ENCODE measurements around the gene COL27A1. TPM values are rescaled to one million over a fixed set of nuclear protein-coding genes. Genes with fewer than 3 reads are reported as not detected.
"Not testable (repeated sequence)": the region's sequence is repeated elsewhere in the genome, so short reads cannot be mapped to it uniquely, and the experiment has no call there.

COL27A1 gene
- total and polyA plus RNA-seq, 2 donors (not counting 1 experiment from before 2014, with no cell fraction given) = 0.16 to 0.27 TPM

DNA sequence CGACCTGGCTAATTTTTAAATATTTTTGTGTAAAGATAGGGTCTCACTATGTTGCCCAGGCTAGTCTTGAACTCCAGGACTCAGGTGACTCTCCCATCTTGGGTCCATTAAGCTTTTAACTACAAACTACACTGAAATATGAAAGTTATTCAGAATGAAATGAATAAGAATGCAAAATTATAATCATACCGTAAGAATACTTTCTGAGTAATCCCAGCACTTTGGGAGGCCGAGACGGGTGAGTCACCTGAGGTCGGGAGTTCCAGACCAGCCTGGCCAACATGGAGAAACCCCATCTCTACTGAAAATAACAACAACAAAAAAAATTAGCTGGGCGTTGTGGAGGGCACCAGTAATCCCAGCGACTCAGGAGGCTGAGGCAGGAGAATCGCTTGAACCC, 166.4 kb downstream of the COL27A1 start:
- H3K9me3 ChIP-seq (ENCODE audit: control extremely low read depth in 1 of 3, control insufficient read depth in 2 of 3, insufficient read depth in 1 of 3, low read length in 2 of 3) = no peaks in the 10 kb centered on the region
- ChIA-PET CTCF (interaction anchor here (0.9 to 1.4 kb wide), 3 partner anchors 18 to 253 kb away, joined by 3 to 5 read pairs (median 4); no protein-coding TSS in a partner anchor), POLR2A (interaction anchor here (0.6 to 0.7 kb wide), 2 partner anchors 80 to 87 kb away, joined by 4 to 5 read pairs; no protein-coding TSS in a partner anchor)
- peaks cover 0 to 5% (median 0%) of the 10 kb centered on the region in 4 experiments for H3K27me3 ChIP-seq (replicated peaks in 1 of 4; ENCODE audit: control extremely low read depth in 1 of 4, control insufficient read depth in 3 of 4, insufficient read depth in 4 of 4, low read length in 3 of 4)
- no peaks in the 10 kb centered on the region for H3K4me1 ChIP-seq (ENCODE audit: control insufficient read depth in 2 of 2, insufficient read depth in 2 of 2, low read length in 2 of 2)
- intact Hi-C loops (cut with micrococcal nuclease) = no loop called here
- no peak overlapping the region for H3K4me3 ChIP-seq (ENCODE audit: control extremely low read depth in 1 of 5, extremely low read depth in 1 of 5, insufficient read depth in 1 of 5, low read depth in 2 of 5, low read length in 4 of 5)
- no peak overlapping the region for H3K4me2 ChIP-seq (replicated peaks; ENCODE audit: low read depth, low read length, poor library complexity, severe bottlenecking)
- H3K9ac ChIP-seq (ENCODE audit: low read length) = no peak overlapping the region
- Mint-ChIP-seq H3K27me3 (peaks cover 10% of the 10 kb centered on the region), H3K4me3 (no peak overlapping the region), H3K27ac (no peak overlapping the region), H3K9me3 (ENCODE audit: insufficient read depth) (no peaks in the 10 kb centered on the region), H3K4me1 (no peaks in the 10 kb centered on the region)
- no peaks in the 10 kb centered on the region for H3K36me3 ChIP-seq (replicated peaks in 1 of 2; ENCODE audit: control extremely low read depth in 1 of 2, control insufficient read depth in 1 of 2, extremely low read depth in 1 of 2, insufficient read depth in 2 of 2, low read length in 1 of 2)
- H2AFZ ChIP-seq (ENCODE audit: insufficient read depth, low read depth, low read length, poor library complexity, severe bottlenecking) = no peak overlapping the region
- 95% methylated on average over 3 of the region's 8 CpGs for WGBS (ENCODE audit: insufficient coverage)
- H4K20me1 ChIP-seq (ENCODE audit: control insufficient read depth, insufficient read depth, low read length, poor library complexity, severe bottlenecking) = no peaks in the 10 kb centered on the region
- no peak for TF ChIP-seq EZH2 (IDR thresholded peaks at IDR 0.05; ENCODE audit: borderline replicate concordance, insufficient read depth, low read depth, low read length, poor library complexity, severe bottlenecking)
- TF ChIP-seq, protein P1, sequence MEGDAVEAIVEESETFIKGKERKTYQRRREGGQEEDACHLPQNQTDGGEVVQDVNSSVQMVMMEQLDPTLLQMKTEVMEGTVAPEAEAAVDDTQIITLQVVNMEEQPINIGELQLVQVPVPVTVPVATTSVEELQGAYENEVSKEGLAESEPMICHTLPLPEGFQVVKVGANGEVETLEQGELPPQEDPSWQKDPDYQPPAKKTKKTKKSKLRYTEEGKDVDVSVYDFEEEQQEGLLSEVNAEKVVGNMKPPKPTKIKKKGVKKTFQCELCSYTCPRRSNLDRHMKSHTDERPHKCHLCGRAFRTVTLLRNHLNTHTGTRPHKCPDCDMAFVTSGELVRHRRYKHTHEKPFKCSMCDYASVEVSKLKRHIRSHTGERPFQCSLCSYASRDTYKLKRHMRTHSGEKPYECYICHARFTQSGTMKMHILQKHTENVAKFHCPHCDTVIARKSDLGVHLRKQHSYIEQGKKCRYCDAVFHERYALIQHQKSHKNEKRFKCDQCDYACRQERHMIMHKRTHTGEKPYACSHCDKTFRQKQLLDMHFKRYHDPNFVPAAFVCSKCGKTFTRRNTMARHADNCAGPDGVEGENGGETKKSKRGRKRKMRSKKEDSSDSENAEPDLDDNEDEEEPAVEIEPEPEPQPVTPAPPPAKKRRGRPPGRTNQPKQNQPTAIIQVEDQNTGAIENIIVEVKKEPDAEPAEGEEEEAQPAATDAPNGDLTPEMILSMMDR (IDR thresholded peaks at IDR 0.05) = no peak
- no peak for ATAC-seq (ENCODE audit: low read depth)
- no peak for DNase-seq
- H3K79me2 ChIP-seq (ENCODE audit: control insufficient read depth, insufficient read depth, low read length) = no peaks in the 10 kb centered on the region
- H3K27ac ChIP-seq (ENCODE audit: low read length in 2 of 2) = no peak overlapping the region

DNA sequence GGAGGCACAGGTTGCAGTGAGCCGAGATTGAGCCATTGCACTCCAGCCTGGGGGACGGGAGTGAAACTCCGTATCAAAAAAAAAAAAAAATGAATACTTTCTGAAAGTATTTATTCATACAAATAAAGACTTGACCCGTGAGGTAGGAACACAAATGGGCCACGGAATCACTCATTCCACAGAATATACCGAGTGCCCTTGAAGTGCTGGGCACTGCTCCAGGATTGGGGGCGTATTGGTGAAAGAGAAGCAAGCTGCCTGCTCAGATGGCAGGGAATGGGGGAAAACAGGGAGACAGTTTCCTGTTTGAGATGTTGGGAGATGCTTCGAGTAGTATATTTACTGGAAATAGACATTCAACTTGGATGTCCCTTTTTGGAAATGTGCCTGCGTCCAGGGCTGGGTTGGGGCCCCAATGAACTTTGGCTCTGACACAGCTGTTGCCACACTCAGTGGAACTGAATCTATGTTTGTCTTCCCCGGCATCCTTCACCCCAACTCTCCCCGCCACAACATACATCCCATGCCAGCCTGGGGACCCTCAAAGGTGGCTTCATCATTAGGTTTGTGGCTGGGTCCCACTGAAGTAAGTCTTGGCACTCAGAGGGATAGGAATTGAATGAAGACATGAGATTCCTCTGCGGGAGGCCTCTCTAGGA, 167.0 kb downstream of the COL27A1 start:
- H3K79me2 ChIP-seq (ENCODE audit: control insufficient read depth, insufficient read depth, low read length); H4K20me1 ChIP-seq (ENCODE audit: control insufficient read depth, insufficient read depth, low read length, poor library complexity, severe bottlenecking); H3K4me1 ChIP-seq (ENCODE audit: control insufficient read depth in 2 of 2, insufficient read depth in 2 of 2, low read length in 2 of 2); H3K27me3 ChIP-seq (replicated peaks in 1 of 4; ENCODE audit: control extremely low read depth in 1 of 4, control insufficient read depth in 3 of 4, insufficient read depth in 4 of 4, low read length in 3 of 4); H3K9me3 ChIP-seq (ENCODE audit: control extremely low read depth in 1 of 3, control insufficient read depth in 2 of 3, insufficient read depth in 1 of 3, low read length in 2 of 3); intact Hi-C loops (cut with micrococcal nuclease); H3K4me3 Mint-ChIP-seq; H3K36me3 ChIP-seq (replicated peaks in 1 of 2; ENCODE audit: control extremely low read depth in 1 of 2, control insufficient read depth in 1 of 2, extremely low read depth in 1 of 2, insufficient read depth in 2 of 2, low read length in 1 of 2); H3K27ac Mint-ChIP-seq; H3K4me3 ChIP-seq (ENCODE audit: control extremely low read depth in 1 of 5, extremely low read depth in 1 of 5, insufficient read depth in 1 of 5, low read depth in 2 of 5, low read length in 4 of 5); ATAC-seq (ENCODE audit: low read depth); H3K9ac ChIP-seq (ENCODE audit: low read length); H2AFZ ChIP-seq (ENCODE audit: insufficient read depth, low read depth, low read length, poor library complexity, severe bottlenecking); H3K4me2 ChIP-seq (replicated peaks; ENCODE audit: low read depth, low read length, poor library complexity, severe bottlenecking); H3K27ac ChIP-seq (ENCODE audit: low read length in 2 of 2); H3K4me1 Mint-ChIP-seq; DNase-seq; H3K9me3 Mint-ChIP-seq (ENCODE audit: insufficient read depth): not testable (repeated sequence)
- no CpG with 5 or more reads among the region's 12 CpGs for WGBS (ENCODE audit: insufficient coverage)
- ChIA-PET POLR2A (interaction anchor here (0.6 to 0.7 kb wide), 2 partner anchors 80 to 88 kb away, joined by 4 to 5 read pairs; no protein-coding TSS in a partner anchor), CTCF (interaction anchor here (0.9 kb wide), 1 partner anchor 253 kb away, joined by 5 read pairs; no protein-coding TSS in a partner anchor)
- peaks cover 10% of the 10 kb centered on the region for H3K27me3 Mint-ChIP-seq

DNA sequence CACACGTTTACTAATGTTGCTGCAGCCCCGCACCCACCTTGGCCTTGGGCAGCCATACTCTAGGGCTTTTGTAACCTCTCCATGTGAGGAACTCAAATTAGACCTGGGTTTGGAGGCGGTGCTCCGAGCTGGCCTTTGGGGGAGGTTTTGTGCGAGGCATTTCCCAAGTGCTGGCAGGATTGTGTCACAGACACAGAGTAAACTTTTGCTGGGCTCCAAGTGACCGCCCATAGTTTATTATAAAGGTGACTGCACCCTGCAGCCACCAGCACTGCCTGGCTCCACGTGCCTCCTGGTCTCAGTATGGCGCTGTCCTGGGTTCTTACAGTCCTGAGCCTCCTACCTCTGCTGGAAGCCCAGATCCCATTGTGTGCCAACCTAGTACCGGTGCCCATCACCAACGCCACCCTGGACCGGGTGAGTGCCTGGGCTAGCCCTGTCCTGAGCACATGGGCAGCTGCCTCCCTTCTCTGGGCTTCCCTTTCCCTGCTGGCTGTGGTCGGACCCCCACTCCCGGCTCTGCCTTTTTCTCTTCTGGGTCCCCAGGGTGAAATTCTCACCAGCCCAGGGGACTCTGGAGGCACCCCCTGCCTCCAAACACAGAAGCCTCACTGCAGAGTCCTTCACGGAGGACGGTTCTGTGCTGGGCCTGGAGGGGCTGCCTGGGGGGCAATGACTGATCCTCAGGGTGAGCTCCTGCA, 167.6 kb downstream of the COL27A1 start, which contains the start of gene ORM1:
TSS of gene ORM1 (plus strand) at position 268 of the 701 bp plus-strand sequence. CDS start at position 304, 36 bp downstream.
- H3K27me3 ChIP-seq (replicated peaks in 1 of 4; ENCODE audit: control extremely low read depth in 1 of 4, control insufficient read depth in 3 of 4, insufficient read depth in 4 of 4, low read length in 3 of 4); H3K9ac ChIP-seq (ENCODE audit: low read length); H3K4me3 ChIP-seq (ENCODE audit: control extremely low read depth in 1 of 5, extremely low read depth in 1 of 5, insufficient read depth in 1 of 5, low read depth in 2 of 5, low read length in 4 of 5); H3K27ac ChIP-seq (ENCODE audit: low read length in 2 of 2); DNase-seq; H3K9me3 Mint-ChIP-seq (ENCODE audit: insufficient read depth); H3K36me3 ChIP-seq (replicated peaks in 1 of 2; ENCODE audit: control extremely low read depth in 1 of 2, control insufficient read depth in 1 of 2, extremely low read depth in 1 of 2, insufficient read depth in 2 of 2, low read length in 1 of 2); CTCF ChIA-PET; H3K4me1 Mint-ChIP-seq; H3K79me2 ChIP-seq (ENCODE audit: control insufficient read depth, insufficient read depth, low read length); H3K4me1 ChIP-seq (ENCODE audit: control insufficient read depth in 2 of 2, insufficient read depth in 2 of 2, low read length in 2 of 2); H3K9me3 ChIP-seq (ENCODE audit: control extremely low read depth in 1 of 3, control insufficient read depth in 2 of 3, insufficient read depth in 1 of 3, low read length in 2 of 3); H2AFZ ChIP-seq (ENCODE audit: insufficient read depth, low read depth, low read length, poor library complexity, severe bottlenecking); H3K27me3 Mint-ChIP-seq; ATAC-seq (ENCODE audit: low read depth); H3K4me3 Mint-ChIP-seq; H4K20me1 ChIP-seq (ENCODE audit: control insufficient read depth, insufficient read depth, low read length, poor library complexity, severe bottlenecking); POLR2A ChIA-PET; H3K4me2 ChIP-seq (replicated peaks; ENCODE audit: low read depth, low read length, poor library complexity, severe bottlenecking); intact Hi-C loops (cut with micrococcal nuclease); H3K27ac Mint-ChIP-seq: not testable (repeated sequence)
- WGBS (ENCODE audit: insufficient coverage) = no CpG with 5 or more reads among the region's 15 CpGs
